Measurements from ENCODE around the gene EPHA8.

The EPHA8 gene

DNA sequence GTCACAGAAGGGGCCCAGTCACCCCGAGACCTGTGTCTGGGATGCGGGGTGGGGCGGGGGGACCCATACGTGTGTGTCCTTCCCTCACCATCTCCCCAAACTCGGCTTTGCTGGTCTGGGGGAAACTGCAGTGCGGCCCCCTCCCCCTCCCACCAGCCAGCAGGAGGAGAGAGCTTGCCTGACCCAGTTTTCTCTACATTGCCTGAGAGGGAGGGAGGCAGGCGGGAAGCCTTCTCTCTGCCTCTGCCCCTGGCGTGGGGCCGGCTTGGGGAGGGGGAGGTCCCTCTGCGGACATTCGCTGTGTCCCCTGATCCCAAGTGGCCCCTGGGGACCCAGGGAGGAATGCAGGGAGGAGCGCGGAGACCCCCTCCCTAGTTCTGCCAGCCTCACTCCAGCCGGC, 3.9 kb downstream of the EPHA8 start:
- ATAC-seq (ENCODE audit: low read depth) (no peak), DNase-seq (ENCODE audit: low spot score in 2 of 2) (no peak)
- Mint-ChIP-seq H3K4me3 (no peak overlapping the region), H3K27me3 (peaks cover 21% of the 10 kb centered on the region), H3K36me3 (no peaks in the 10 kb centered on the region), H3K27ac (no peak overlapping the region), H3K9me3 (no peaks in the 10 kb centered on the region), H3K4me1 (peaks cover 4% of the 10 kb centered on the region)

GRCh38 chr1:22567994-22568393, 4.7 kb downstream of the EPHA8 start:
- H3K27me3 Mint-ChIP-seq = peaks cover 19% of the 10 kb centered on the region
- H3K4me1 Mint-ChIP-seq = peaks cover 4% of the 10 kb centered on the region
- ATAC-seq (ENCODE audit: low read depth) = no peak
- no peak for DNase-seq (ENCODE audit: low spot score in 2 of 2)
- H3K36me3 Mint-ChIP-seq = no peaks in the 10 kb centered on the region
- no peak overlapping the region for H3K4me3 Mint-ChIP-seq
- H3K27ac Mint-ChIP-seq = no peak overlapping the region
- no peaks in the 10 kb centered on the region for H3K9me3 Mint-ChIP-seq

DNA sequence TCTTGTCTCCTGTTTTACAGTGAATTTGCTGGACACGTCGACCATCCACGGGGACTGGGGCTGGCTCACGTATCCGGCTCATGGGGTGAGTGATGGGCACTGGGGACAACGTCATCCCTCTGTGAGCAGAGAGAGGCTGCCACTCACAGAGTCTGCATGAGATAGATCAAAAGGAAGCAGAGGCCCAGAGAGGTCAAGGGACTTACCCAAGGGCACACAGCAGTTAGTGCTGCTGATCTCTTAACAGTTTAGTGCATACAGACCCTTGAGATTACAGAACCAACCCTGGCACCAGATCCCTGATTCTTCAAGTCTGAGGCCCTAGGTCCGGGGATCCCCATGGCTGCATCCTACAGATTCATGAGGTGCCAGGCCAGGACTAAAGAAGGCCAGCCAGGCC, 6.0 kb downstream of the EPHA8 start:
- Mint-ChIP-seq H3K36me3 (no peaks in the 10 kb centered on the region), H3K9me3 (no peaks in the 10 kb centered on the region), H3K27ac (no peak overlapping the region), H3K27me3 (peaks cover 14% of the 10 kb centered on the region), H3K4me1 (no peaks in the 10 kb centered on the region), H3K4me3 (no peak overlapping the region)
- ATAC-seq (ENCODE audit: low read depth) (no peak), DNase-seq (ENCODE audit: low spot score in 2 of 2) (no peak)

GRCh38 chr1:22570140-22570909, 7.0 kb downstream of the EPHA8 start:
- Mint-ChIP-seq H3K27me3 (peaks cover 11% of the 10 kb centered on the region), H3K27ac (no peak overlapping the region), H3K4me1 (no peaks in the 10 kb centered on the region), H3K9me3 (no peaks in the 10 kb centered on the region), H3K36me3 (no peaks in the 10 kb centered on the region), H3K4me3 (no peak overlapping the region)
- ATAC-seq (ENCODE audit: low read depth) (no peak), DNase-seq (ENCODE audit: low spot score in 2 of 2) (no peak)

GRCh38 chr1:22572818-22573217, 9.5 kb downstream of the EPHA8 start:
- no peaks in the 10 kb centered on the region for H3K36me3 Mint-ChIP-seq
- peaks cover 4% of the 10 kb centered on the region for H3K9me3 Mint-ChIP-seq
- no peaks in the 10 kb centered on the region for H3K4me1 Mint-ChIP-seq

GRCh38 chr1:22573237-22573636, 9.9 kb downstream of the EPHA8 start:
- DNase-seq (ENCODE audit: low spot score in 2 of 2) (no peak), ATAC-seq (ENCODE audit: low read depth) (no peak)
- H3K4me3 Mint-ChIP-seq = no peak overlapping the region
- H3K4me1 Mint-ChIP-seq = no peaks in the 10 kb centered on the region
- H3K27me3 Mint-ChIP-seq = peaks cover 11% of the 10 kb centered on the region
- no peaks in the 10 kb centered on the region for H3K36me3 Mint-ChIP-seq
- peaks cover 4% of the 10 kb centered on the region for H3K9me3 Mint-ChIP-seq
- H3K27ac Mint-ChIP-seq = no peak overlapping the region

More at GRCh38 chr1:22572818-22573217, 9.5 kb downstream of the EPHA8 start:
- DNase-seq (ENCODE audit: low spot score in 2 of 2) (no peak), ATAC-seq (ENCODE audit: low read depth) (no peak)
- Mint-ChIP-seq H3K4me3 (no peak overlapping the region), H3K27ac (no peak overlapping the region), H3K27me3 (peaks cover 11% of the 10 kb centered on the region)

GRCh38 chr1:22575532-22576149, 12.4 kb downstream of the EPHA8 start:
- Mint-ChIP-seq H3K27me3 (peaks cover 7% of the 10 kb centered on the region), H3K27ac (no peak overlapping the region), H3K36me3 (no peaks in the 10 kb centered on the region), H3K9me3 (peaks cover 4% of the 10 kb centered on the region), H3K4me1 (no peaks in the 10 kb centered on the region), H3K4me3 (no peak overlapping the region)
- no peak for ATAC-seq (ENCODE audit: low read depth)
- no peak for DNase-seq (ENCODE audit: low spot score in 2 of 2)

GRCh38 chr1:22576150-22576544, 12.9 kb downstream of the EPHA8 start:
- Mint-ChIP-seq H3K9me3 (peaks cover 4% of the 10 kb centered on the region), H3K27me3 (peaks cover 7% of the 10 kb centered on the region), H3K36me3 (no peaks in the 10 kb centered on the region)

GRCh38 chr1:22576617-22577016, 13.3 kb downstream of the EPHA8 start:
- Mint-ChIP-seq H3K4me1 (no peaks in the 10 kb centered on the region), H3K27ac (no peak overlapping the region), H3K4me3 (no peak overlapping the region), H3K36me3 (no peaks in the 10 kb centered on the region), H3K27me3 (peaks cover 7% of the 10 kb centered on the region), H3K9me3 (peaks cover 4% of the 10 kb centered on the region)
- ATAC-seq (ENCODE audit: low read depth) (no peak), DNase-seq (ENCODE audit: low spot score in 2 of 2) (no peak)

More at GRCh38 chr1:22576150-22576544, 12.9 kb downstream of the EPHA8 start:
- no peaks in the 10 kb centered on the region for H3K4me1 Mint-ChIP-seq
- no peak overlapping the region for H3K27ac Mint-ChIP-seq
- ATAC-seq (ENCODE audit: low read depth) = no peak
- H3K4me3 Mint-ChIP-seq = no peak overlapping the region
- DNase-seq (ENCODE audit: low spot score in 2 of 2) = no peak

GRCh38 chr1:22578732-22579361, 15.6 kb downstream of the EPHA8 start:
- no peaks in the 10 kb centered on the region for H3K4me1 Mint-ChIP-seq
- peaks cover 4% of the 10 kb centered on the region for H3K9me3 Mint-ChIP-seq
- H3K4me3 Mint-ChIP-seq = no peak overlapping the region
- ATAC-seq (ENCODE audit: low read depth) (no peak), DNase-seq (ENCODE audit: low spot score in 2 of 2) (no peak)
- H3K27ac Mint-ChIP-seq = no peak overlapping the region
- H3K36me3 Mint-ChIP-seq = no peaks in the 10 kb centered on the region
- peaks cover 4% of the 10 kb centered on the region for H3K27me3 Mint-ChIP-seq

GRCh38 chr1:22579541-22580155, 16.4 kb downstream of the EPHA8 start:
- Mint-ChIP-seq H3K4me3 (no peak overlapping the region), H3K9me3 (peaks cover 4% of the 10 kb centered on the region), H3K27ac (no peak overlapping the region), H3K36me3 (no peaks in the 10 kb centered on the region), H3K4me1 (no peaks in the 10 kb centered on the region), H3K27me3 (no peaks in the 10 kb centered on the region)
- no peak for ATAC-seq (ENCODE audit: low read depth)
- no peak for DNase-seq (ENCODE audit: low spot score in 2 of 2)

DNA sequence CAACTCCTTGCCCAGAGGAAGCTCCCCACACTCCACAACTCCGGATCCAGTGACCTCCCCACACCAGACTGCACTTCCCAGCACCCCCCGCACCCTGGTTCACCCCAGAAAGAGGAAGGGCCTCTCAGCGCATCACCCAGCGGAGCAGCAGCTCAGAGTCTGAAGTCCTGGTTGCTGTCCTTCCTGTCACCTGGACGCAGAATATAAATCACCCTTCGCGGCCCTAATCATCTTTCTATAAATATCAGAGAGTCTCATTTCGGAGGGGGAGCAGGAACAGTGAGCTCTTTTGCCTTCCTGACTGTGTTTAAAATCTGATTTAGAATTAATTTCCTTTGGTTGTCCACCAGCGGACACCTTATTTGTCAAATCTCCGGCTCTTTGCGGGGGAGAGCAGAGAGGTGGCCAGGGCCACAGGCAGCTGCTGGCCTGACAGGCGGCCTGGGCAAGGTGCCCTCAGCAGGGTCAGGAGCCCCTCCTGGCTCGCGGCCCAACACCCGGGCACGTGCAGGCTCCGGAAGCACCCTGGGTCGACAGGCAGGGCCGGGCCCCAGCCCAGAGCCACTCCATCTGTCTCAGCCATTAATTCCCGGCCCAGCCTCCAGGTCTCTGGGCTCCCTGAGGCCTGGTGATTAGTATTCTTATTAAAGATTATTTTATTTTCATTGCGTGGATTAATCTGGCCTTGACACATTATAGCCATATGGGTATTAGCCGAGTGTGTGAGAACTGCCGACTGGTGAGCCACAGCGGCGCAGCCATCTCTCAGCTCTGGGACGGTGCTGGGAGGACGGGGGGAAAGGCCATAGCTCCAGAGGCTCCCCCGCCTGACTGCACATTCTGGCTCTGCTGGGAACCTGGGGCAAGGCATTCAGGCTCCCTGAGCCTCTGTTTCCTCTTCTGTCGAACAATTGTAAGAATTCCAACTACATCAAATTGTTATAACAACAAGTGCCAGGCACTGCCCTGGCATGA, 19.7 kb downstream of the EPHA8 start:
- Mint-ChIP-seq H3K27ac (no peak overlapping the region), H3K9me3 (no peaks in the 10 kb centered on the region), H3K4me3 (no peak overlapping the region), H3K27me3 (peaks cover 5% of the 10 kb centered on the region), H3K4me1 (no peaks in the 10 kb centered on the region), H3K36me3 (no peaks in the 10 kb centered on the region)
- ATAC-seq (ENCODE audit: low read depth) (no peak), DNase-seq (ENCODE audit: low spot score in 2 of 2) (no peak)

DNA sequence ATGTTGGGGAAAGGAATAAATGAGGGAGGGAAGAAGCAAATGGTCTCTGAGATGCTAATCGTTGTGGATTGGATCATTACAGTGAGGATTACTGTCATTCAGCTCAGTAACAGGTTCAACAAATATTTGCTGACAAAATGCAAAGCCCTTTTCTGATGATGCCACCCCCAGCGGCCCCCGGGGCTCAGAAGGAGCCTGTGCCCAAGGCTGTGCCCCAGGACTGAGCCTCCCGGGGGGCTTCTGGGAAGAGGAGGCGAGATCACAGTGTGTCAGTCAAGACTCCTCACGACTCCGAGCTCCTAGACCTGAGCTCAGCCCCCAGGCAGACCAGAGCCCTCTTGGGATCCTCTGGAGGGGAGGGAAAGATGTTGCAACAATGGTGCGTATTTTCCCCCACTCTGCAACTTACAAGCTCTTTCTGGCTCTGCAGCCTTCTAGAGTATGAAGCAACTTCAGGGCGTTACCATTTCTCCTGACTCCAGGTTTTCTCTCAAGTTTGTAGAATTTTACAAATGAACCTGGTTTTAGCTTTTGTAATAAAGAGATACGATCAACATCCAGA, 20.8 kb downstream of the EPHA8 start:
- Mint-ChIP-seq H3K36me3 (no peaks in the 10 kb centered on the region), H3K4me1 (no peaks in the 10 kb centered on the region), H3K4me3 (no peak overlapping the region), H3K27me3 (peaks cover 5% of the 10 kb centered on the region), H3K27ac (no peak overlapping the region), H3K9me3 (no peaks in the 10 kb centered on the region)
- ATAC-seq (ENCODE audit: low read depth) (no peak), DNase-seq (ENCODE audit: low spot score in 2 of 2) (no peak)

Data from memory B cell (primary cell).